GM21360 (cell line): ENCODE results near the gene SLC46A1.

Experiments used
- ATAC-seq: cut with Tn5 transposase; IDR thresholded peaks from one replicate; pipeline ENCODE4 v1.9.1; 2021; ENCODE audit warnings: mild to moderate bottlenecking, moderate library complexity; ENCODE audit not compliant: unreplicated experiment

Gene SLC46A1

GRCh38 chr17:28404812-28405570, 1.0 kb downstream of the SLC46A1 start:
- no peak for ATAC-seq

GRCh38 chr17:28404461-28404811, 1.6 kb downstream of the SLC46A1 start:
- ATAC-seq = no peak

- ATAC-seq = no peak
Observed at GRCh38 chr17:28404007-28404406, 2.0 kb downstream of the SLC46A1 start.

- ATAC-seq = no peak
Observed at GRCh38 chr17:28402844-28403243, 3.2 kb downstream of the SLC46A1 start.

GRCh38 chr17:28402224-28402630, 3.8 kb downstream of the SLC46A1 start:
- ATAC-seq = no peak

- no peak for ATAC-seq
Observed at GRCh38 chr17:28399808-28400207, 6.2 kb downstream of the SLC46A1 start.

GRCh38 chr17:28398280-28398981, 7.6 kb downstream of the SLC46A1 start:
- ATAC-seq = no peak

- no peak for ATAC-seq
Observed at GRCh38 chr17:28397687-28398279, 8.2 kb downstream of the SLC46A1 start.

- ATAC-seq = no peak
Observed at GRCh38 chr17:28397275-28397674, 8.7 kb downstream of the SLC46A1 start.

GRCh38 chr17:28396635-28397239, 9.3 kb downstream of the SLC46A1 start:
- no peak for ATAC-seq

- ATAC-seq = no peak
Observed at GRCh38 chr17:28395968-28396367, 10.0 kb downstream of the SLC46A1 start.

GRCh38 chr17:28395426-28395825, 10.6 kb downstream of the SLC46A1 start:
- ATAC-seq = no peak

GRCh38 chr17:28394337-28395116, 11.5 kb downstream of the SLC46A1 start:
- no peak for ATAC-seq

- ATAC-seq = no peak
Observed at GRCh38 chr17:28392491-28392890, 13.5 kb downstream of the SLC46A1 start.

- no peak for ATAC-seq
Observed at GRCh38 chr17:28391401-28391800, 14.6 kb downstream of the SLC46A1 start.

- ATAC-seq = no peak
Observed at GRCh38 chr17:28390984-28391383, 15.0 kb downstream of the SLC46A1 start.

GRCh38 chr17:28390563-28390962, 15.4 kb downstream of the SLC46A1 start:
- ATAC-seq = no peak

GRCh38 chr17:28390141-28390540, 15.9 kb downstream of the SLC46A1 start:
- ATAC-seq = no peak

GRCh38 chr17:28388106-28388505, 17.9 kb downstream of the SLC46A1 start:
- no peak for ATAC-seq

GRCh38 chr17:28386391-28386790, 19.6 kb downstream of the SLC46A1 start:
- ATAC-seq = no peak

GRCh38 chr17:28385406-28385805, 20.6 kb downstream of the SLC46A1 start:
- ATAC-seq = no peak
